GM23248 (cell line): Measurements from ENCODE around the gene LIMS2. TPM values are rescaled to one million over a fixed set of nuclear protein-coding genes. Genes with fewer than 3 reads are reported as not detected.
A peak's percentile ranks its signal among the peaks of the same experiment; 100 is the strongest.

Source experiments
- DNase-seq: peaks from one replicate; pipeline ENCODE4 v3.0.0-alpha.2; 2015
- H2AFZ ChIP-seq: fragments of 200-600 bp; sonication (generic); 2 replicates; pipeline ENCODE4 v1.6.1; 2016; ENCODE audit warnings: antibody characterized with exemption
- H3F3A ChIP-seq: fragments of 200-600 bp; sonication (generic); 2 replicates; pipeline ENCODE4 v1.6.1; 2016; ENCODE audit warnings: mild to moderate bottlenecking, antibody characterized with exemption, mixed run types; ENCODE audit not compliant: insufficient read depth
- H3K27ac ChIP-seq: fragments of 200-600 bp; sonication (generic); 2 replicates; pipeline ENCODE4 v1.5.1; 2016; ENCODE audit warnings: mild to moderate bottlenecking
- H3K27me3 ChIP-seq: fragments of 200-600 bp; sonication (generic); replicated peaks from 2 replicates; pipeline ENCODE4 v1.6.1; 2016; ENCODE audit warnings: mild to moderate bottlenecking; ENCODE audit not compliant: insufficient read depth
- H3K36me3 ChIP-seq: fragments of 200-600 bp; sonication (generic); 2 replicates; pipeline ENCODE4 v1.6.1; 2016; ENCODE audit warnings: low read depth, mild to moderate bottlenecking
- H3K4me1 ChIP-seq: fragments of 200-600 bp; sonication (generic); 2 replicates; pipeline ENCODE4 v1.6.1; 2016; ENCODE audit warnings: mild to moderate bottlenecking; ENCODE audit not compliant: insufficient read depth
- H3K4me2 ChIP-seq: fragments of 200-600 bp; sonication (generic); one replicate; pipeline ENCODE4 v1.6.1; 2016; ENCODE audit warnings: mild to moderate bottlenecking; ENCODE audit not compliant: unreplicated experiment
- H3K4me3 ChIP-seq: fragments of 200-600 bp; sonication (generic); 2 replicates; pipeline ENCODE4 v1.5.1; 2016; ENCODE audit warnings: mild to moderate bottlenecking
- H3K79me2 ChIP-seq: fragments of 200-600 bp; sonication (generic); 2 replicates; pipeline ENCODE4 v1.6.1; 2016; ENCODE audit warnings: mild to moderate bottlenecking; ENCODE audit not compliant: insufficient read depth
- H3K9ac ChIP-seq: fragments of 200-600 bp; sonication (generic); 2 replicates; pipeline ENCODE4 v1.6.1; 2016; ENCODE audit warnings: mild to moderate bottlenecking
- H3K9me2 ChIP-seq: fragments of 200-600 bp; sonication (generic); 2 replicates; pipeline ENCODE4 v1.6.1; 2016; ENCODE audit warnings: mixed run types, mild to moderate bottlenecking, moderate library complexity; ENCODE audit not compliant: insufficient read depth
- H3K9me3 ChIP-seq: fragments of 200-600 bp; sonication (generic); one replicate; pipeline ENCODE4 v1.6.1; 2017; ENCODE audit warnings: low read depth
- H4K20me1 ChIP-seq: fragments of 200-600 bp; sonication (generic); 2 replicates; pipeline ENCODE4 v1.6.0; 2016; ENCODE audit not compliant: insufficient read depth
- EZH2 ChIP-seq: fragments of 200-600 bp; sonication (generic); IDR thresholded peaks from 2 replicates; pipeline ENCODE4 v1.6.1; 2018; ENCODE audit warnings: antibody characterized with exemption, mild to moderate bottlenecking; ENCODE audit not compliant: insufficient read depth, poor library complexity, severe bottlenecking
- EZH2phosphoT487 ChIP-seq: fragments of 200-600 bp; sonication (generic); IDR thresholded peaks from 2 replicates; pipeline ENCODE4 v1.6.1; 2018; ENCODE audit warnings: antibody characterized with exemption, moderate library complexity, mild to moderate bottlenecking, low read depth; ENCODE audit not compliant: insufficient read depth
- WGBS, 2 experiments: methylation state at CpG; one replicate each; pipeline ENCODE4 v1.1.6; 2015 to 2017; ENCODE audit warnings: low lambda C conversion rate in 2 of 2, low coverage in 1 of 2; ENCODE audit errors: missing lambda C conversion rate in 2 of 2; 5-methylcytosine and 5-hydroxymethylcytosine counted together
- in situ Hi-C: fragments of 300-500 bp; cut with MboI; formaldehyde crosslinking; loops from 2 replicates; pipeline ENCODE4 v1.15.0; 2020
- polyA plus RNA-seq: library from polyadenylated mRNA; unstranded; fragments of >200 nt; fragmentation: Nextera tagmentation; extraction: Ambion mirVana; gene quantifications from 2 replicates; pipeline ENCODE4 v1.2.1, GENCODE V29; 2016
- total RNA-seq: library from RNA; depleted of rRNA; stranded (reverse); fragments of >200 nt; shearing (Covaris generic); gene quantifications from 2 replicates; pipeline ENCODE4 v1.2.3, GENCODE V29; 2014

Gene LIMS2
- total and polyA plus RNA-seq, 2 experiments from 2014 or later, result 7.2 to 30.4 TPM

DNA sequence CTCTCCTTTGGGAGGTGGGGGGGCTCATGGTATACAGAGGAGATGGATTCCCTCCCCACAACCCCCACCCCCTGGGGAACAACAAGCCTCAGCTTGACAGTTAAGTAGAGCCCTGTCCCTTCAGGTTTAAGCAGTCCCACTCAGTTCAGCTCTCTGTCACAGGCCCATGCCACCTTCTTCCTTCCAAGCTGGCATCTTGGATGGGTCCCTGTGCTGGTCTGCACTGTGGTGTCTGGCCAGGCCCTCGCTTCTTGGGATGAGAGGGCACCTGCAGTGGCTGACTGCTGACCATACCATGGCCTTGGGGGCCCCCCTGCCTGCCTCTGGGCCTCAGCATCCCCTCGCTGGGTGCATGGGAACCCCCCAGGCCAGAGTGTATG lies 49.8 kb downstream of the LIMS2 start:
- H3K79me2 ChIP-seq, result no peaks in the 10 kb centered on the region
- in situ Hi-C loops, result no loop called here
- H3K36me3 ChIP-seq, result no peaks in the 10 kb centered on the region
- no peak overlapping the region for H2AFZ ChIP-seq
- H3K4me3 ChIP-seq, result no peak overlapping the region
- H3K9ac ChIP-seq, result no peak overlapping the region
- no peaks in the 10 kb centered on the region for H3K9me2 ChIP-seq
- DNase-seq, result no peak
- TF ChIP-seq EZH2 (no peak), EZH2phosphoT487 (no peak)
- no peaks in the 10 kb centered on the region for H4K20me1 ChIP-seq
- H3K27me3 ChIP-seq, result no peaks in the 10 kb centered on the region
- 68 to 82% methylated on average over 2 of the region's 2 CpGs for WGBS, 2 experiments
- H3K4me2 ChIP-seq, result no peak overlapping the region
- H3K4me1 ChIP-seq, result no peaks in the 10 kb centered on the region
- H3F3A ChIP-seq, result no peaks in the 10 kb centered on the region
- H3K9me3 ChIP-seq, result no peaks in the 10 kb centered on the region
- H3K27ac ChIP-seq, result no peak overlapping the region

DNA sequence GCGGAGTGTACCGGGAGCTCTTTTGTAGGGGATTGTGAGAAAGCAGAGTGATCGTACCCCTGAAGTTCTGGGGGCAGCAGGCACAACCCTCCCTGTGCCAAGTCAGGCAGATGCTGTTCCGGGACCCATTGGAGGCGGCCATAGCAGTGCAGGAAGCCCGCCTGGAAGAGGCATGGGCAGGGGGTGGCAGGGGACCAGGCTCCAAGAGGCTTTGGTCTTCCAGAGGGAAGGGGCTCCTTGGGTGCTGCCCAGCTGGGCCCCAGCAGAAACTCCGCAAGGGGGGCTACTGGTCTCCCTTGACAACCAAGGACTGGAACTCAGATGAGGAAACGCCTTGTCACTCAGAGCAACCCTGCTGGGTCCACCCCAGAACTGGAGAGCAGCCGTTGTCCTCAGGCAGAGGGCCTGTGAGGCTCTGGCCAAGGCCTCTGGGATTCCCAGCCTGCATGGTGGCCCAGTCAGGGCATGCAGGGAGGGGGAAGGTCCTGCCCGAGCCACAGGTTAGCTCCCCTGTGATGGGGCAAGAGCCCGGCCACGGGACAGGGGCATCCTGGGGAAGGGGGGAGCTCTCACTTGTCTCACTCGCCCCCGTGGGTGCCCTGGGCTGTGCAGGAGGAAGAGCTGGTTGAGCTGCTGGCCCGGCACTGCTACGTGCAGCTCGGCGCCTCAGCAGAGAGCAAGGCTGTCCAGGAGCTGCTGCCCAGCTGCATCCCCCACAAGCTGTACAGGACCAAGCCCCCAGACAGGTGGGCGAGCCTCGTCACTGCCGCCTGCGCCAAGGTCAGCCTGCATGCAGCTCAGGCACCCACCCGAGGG lies 50.4 kb downstream of the LIMS2 start:
- H3K9ac ChIP-seq, result no peak overlapping the region
- H4K20me1 ChIP-seq, result no peaks in the 10 kb centered on the region
- no peak for DNase-seq
- H2AFZ ChIP-seq, result no peak overlapping the region
- no peak overlapping the region for H3K27ac ChIP-seq
- H3K36me3 ChIP-seq, result no peaks in the 10 kb centered on the region
- in situ Hi-C loops, result no loop called here
- H3K4me3 ChIP-seq, result no peak overlapping the region
- no peaks in the 10 kb centered on the region for H3K27me3 ChIP-seq
- H3K4me1 ChIP-seq, result no peaks in the 10 kb centered on the region
- WGBS, 2 experiments, result 85% methylated on average over 21 to 23 of the region's 23 CpGs
- no peaks in the 10 kb centered on the region for H3K9me2 ChIP-seq
- TF ChIP-seq EZH2, result no peak
- TF ChIP-seq EZH2phosphoT487, result no peak
- H3K9me3 ChIP-seq, result no peaks in the 10 kb centered on the region
- no peaks in the 10 kb centered on the region for H3K79me2 ChIP-seq
- H3K4me2 ChIP-seq, result no peak overlapping the region
- H3F3A ChIP-seq, result no peaks in the 10 kb centered on the region

DNA sequence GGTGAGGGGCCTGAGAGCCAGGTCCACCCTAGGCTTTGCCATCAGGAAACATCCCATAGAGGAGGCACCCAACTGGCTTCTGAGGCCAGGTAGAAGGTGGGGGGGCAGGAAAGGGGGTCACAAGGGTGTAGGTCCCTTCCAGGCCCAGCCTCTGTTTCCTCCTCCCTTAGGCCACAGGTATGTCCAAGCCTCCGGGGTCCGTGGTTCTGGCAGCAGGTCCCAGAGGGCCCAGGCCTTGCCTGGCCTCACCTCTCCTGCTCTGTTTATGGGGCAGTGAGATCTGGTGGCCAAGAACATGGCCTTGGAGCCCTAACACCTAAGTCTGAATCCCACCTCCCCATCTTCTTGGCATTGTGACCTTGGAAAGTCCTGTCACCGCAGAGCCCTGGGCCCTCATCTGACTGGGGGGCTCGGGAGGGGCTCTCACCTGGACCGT lies 51.0 kb downstream of the LIMS2 start:
- H3K4me2 ChIP-seq, result no peak overlapping the region
- H4K20me1 ChIP-seq, result no peaks in the 10 kb centered on the region
- no peak overlapping the region for H3K9ac ChIP-seq
- in situ Hi-C loops, result no loop called here
- WGBS, 2 experiments, result 94 to 95% methylated on average over 5 of the region's 5 CpGs
- no peaks in the 10 kb centered on the region for H3K9me2 ChIP-seq
- no peak overlapping the region for H3K4me3 ChIP-seq
- H3F3A ChIP-seq, result no peaks in the 10 kb centered on the region
- no peak overlapping the region for H2AFZ ChIP-seq
- no peak overlapping the region for H3K27ac ChIP-seq
- H3K79me2 ChIP-seq, result no peaks in the 10 kb centered on the region
- H3K36me3 ChIP-seq, result no peaks in the 10 kb centered on the region
- TF ChIP-seq EZH2phosphoT487 (no peak), EZH2 (no peak)
- H3K9me3 ChIP-seq, result no peaks in the 10 kb centered on the region
- no peak for DNase-seq
- no peaks in the 10 kb centered on the region for H3K4me1 ChIP-seq
- H3K27me3 ChIP-seq, result no peaks in the 10 kb centered on the region

DNA sequence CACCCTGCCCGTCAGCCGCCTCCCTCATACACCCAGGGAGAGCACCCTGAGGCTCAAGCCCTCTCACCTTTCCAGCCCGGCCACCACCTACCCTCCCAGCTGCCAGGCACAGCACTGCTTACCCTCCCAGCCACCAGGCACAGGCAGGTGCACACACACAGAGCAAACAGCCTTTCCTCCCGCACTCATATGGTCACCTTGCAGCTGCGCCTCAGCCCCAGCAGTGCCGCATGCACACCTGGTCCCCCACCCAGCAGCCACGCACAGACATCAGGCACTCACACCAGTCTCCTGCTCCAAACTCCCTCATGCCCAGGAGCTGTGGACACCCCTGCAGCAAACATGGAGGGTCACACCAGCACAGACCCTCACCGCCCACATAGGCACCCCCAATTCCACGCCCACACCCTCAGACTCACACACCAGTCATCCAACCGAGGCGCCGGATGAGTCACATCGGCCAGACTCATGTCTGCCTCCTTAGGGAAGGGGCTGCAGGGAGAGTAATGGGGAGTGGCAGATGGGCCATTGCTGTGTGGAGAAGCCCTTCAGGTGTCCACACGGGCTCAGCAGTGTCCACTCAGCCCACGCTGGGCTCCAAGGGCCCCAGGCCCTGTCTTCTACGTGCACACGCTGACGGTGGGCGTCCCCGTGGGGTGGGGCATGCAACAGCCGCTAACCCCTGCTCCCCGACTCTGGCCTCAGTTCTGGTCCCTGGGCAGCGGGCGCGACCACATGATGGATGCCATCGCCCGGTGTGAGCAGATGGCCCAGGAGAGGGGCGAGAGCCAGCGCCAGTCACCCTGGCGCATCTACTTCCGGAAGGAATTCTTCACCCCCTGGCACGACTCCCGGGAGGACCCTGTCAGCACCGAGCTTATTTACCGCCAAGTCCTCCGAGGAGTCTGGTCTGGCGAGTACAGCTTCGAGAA lies 51.7 kb downstream of the LIMS2 start:
- H4K20me1 ChIP-seq, result no peaks in the 10 kb centered on the region
- no peak overlapping the region for H3K9ac ChIP-seq
- TF ChIP-seq EZH2 (no peak), EZH2phosphoT487 (no peak)
- H3K79me2 ChIP-seq, result no peaks in the 10 kb centered on the region
- peak; percentile 71 for DNase-seq
- in situ Hi-C loops, result no loop called here
- 83 to 84% methylated on average over 38 of the region's 38 CpGs for WGBS, 2 experiments
- H3F3A ChIP-seq, result no peaks in the 10 kb centered on the region
- no peak overlapping the region for H3K4me3 ChIP-seq
- H3K4me2 ChIP-seq, result no peak overlapping the region
- H3K27me3 ChIP-seq, result no peaks in the 10 kb centered on the region
- no peak overlapping the region for H3K27ac ChIP-seq
- H3K4me1 ChIP-seq, result no peaks in the 10 kb centered on the region
- no peaks in the 10 kb centered on the region for H3K9me3 ChIP-seq
- no peaks in the 10 kb centered on the region for H3K36me3 ChIP-seq
- no peak overlapping the region for H2AFZ ChIP-seq
- no peaks in the 10 kb centered on the region for H3K9me2 ChIP-seq
